GM21526 (cell line): Measurements from ENCODE around the gene CALML5.

ENCODE experiments used
- ATAC-seq: cut with Tn5 transposase; IDR thresholded peaks from one replicate; pipeline ENCODE4 v1.9.1; 2021; ENCODE audit warnings: moderate library complexity; ENCODE audit not compliant: unreplicated experiment, low FRiP score

Gene CALML5

DNA sequence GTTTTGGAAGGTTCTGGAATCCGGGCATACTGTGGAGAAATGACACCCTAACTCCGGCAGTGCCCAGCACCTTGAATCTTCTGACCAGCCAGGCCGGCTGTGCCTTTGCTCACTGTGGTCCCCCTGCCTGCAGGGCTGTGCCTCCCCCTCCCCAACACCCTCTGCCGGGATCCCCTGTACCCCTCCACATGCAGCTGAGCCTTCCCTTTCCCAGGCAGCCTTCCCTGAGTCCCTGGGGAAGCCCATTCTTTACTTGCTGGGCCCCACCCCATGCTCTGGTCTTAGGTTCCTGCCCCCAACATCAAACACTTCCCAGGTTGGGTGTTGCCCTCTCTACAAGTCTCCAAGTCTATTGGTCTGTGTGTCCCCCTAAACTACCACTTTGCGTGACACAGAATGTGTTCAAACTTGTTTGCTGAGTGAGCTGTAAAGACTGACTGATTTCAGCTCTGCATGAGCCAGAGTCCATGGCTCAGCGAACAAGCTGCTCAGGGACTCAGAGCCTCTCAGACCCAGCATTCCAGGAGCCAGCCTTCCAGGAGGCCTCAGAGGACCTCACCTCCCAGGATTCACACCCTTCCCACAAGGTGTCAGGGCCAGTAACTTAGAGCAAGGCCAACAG is 31.6 kb downstream of the CALML5 start:
- no peak for ATAC-seq

DNA sequence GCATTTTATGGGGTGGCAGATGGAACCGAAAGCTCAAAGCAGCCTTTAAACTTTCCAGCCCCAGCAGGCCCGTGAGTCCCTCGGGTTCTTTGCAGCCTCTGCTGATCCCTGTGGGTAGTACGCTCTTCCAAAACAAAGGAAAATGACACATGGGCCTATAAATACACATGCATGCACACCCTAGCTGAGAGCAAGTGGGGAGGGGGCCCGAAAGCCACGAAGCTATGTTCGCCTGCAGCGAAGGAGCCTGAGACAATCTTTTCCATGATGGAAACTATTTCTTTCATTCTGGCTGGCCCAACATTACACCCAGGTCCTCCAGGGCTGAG is 32.2 kb downstream of the CALML5 start:
- no peak for ATAC-seq

DNA sequence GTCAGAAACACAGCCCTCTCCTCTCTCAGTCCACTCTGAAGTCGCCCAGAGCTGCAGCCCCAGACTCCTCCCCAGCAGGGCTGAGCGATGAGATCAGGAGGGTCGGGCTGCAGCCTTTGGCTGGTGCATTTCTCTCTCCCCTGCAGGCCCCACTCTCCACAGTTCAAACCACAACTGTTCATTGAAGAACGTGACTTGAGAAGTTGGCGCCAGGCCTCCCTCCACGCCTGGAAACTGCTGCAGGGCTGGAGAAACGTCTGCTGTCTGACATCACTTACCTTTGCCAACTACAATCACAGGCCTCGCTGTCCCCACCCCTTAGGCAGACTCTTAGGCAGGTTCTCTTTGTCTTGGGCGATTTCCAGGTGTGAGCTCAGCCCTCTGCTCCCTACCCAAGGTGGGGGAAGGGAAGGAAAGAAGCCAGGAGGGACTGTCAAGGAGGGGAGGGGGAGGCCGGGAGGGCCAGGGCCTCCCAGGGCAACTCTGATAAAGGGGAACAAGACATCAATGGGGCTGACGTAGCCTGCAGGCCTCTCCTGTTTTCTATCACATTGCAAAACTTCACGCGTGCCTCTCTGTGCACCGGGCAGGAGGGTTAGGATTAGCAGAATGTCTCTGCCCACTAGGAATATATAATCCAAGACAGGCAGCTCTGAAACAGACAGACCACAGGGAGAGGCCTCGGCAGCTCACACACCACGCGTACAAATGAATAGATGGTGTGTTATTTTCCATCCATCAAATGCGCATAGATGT is 32.7 kb downstream of the CALML5 start:
- no peak for ATAC-seq

DNA sequence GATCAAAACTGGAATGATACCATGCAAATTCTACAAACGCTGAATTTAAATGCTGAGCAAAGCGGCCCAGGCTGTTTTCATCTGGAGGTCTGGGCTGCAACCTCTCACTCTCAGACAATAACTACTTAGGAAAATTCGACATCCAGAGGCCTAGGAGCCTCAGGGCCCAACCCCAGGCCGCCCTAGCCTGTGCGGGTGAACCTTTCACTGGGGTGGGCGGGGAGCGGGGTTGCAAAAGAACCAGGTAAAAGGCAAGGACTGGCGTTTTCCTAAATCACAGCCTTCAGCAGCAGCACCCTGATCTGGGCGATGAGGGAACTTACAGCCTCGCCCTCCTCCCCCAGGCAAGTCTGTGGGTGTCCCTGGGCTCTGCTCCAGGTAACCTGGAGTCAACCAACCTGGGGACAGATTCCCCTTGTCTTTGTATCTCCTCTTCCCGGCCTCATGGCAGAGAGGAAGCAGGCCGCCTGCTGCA is 33.4 kb downstream of the CALML5 start:
- ATAC-seq = no peak

DNA sequence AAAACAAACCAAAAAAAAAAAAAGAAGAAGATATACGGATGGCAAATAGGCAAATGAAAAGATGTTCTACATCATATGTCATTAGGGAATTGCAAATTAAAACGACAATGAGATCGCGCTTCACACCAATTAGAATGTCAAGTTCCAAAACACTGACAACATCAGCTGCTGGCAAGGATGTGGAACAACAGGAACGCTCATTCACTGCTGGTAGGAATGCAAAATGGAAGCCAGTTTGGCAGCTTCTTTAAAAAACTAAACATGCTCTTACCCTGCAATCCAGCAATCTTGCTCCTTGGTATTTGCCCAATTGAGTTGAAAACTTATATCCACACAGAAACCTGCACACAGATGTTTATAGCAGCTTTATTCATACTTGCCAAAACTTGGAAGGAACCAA is 34.8 kb downstream of the CALML5 start:
- ATAC-seq = no peak

DNA sequence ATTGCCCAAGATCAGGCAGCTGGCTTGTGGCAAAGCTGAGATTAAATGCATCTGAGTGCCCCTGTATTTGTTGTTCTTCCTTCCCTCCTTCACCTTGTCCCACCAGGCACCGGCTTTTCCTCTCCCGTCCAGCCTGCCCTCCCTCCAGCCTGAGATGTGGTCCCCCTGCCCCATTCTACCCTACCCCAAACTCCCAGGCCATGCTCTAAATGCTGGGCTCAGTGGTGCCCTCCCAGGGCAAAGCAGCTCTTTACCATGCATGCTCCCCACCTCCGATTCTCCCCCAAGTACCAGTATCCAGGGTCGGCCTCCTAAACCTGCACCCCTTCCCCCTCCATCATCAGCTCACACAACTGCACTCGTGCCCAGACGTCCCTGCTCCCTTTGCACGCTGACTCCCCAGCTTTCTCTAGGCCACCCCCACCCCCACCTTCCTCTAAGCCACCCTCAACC is 36.5 kb downstream of the CALML5 start:
- no peak for ATAC-seq

DNA sequence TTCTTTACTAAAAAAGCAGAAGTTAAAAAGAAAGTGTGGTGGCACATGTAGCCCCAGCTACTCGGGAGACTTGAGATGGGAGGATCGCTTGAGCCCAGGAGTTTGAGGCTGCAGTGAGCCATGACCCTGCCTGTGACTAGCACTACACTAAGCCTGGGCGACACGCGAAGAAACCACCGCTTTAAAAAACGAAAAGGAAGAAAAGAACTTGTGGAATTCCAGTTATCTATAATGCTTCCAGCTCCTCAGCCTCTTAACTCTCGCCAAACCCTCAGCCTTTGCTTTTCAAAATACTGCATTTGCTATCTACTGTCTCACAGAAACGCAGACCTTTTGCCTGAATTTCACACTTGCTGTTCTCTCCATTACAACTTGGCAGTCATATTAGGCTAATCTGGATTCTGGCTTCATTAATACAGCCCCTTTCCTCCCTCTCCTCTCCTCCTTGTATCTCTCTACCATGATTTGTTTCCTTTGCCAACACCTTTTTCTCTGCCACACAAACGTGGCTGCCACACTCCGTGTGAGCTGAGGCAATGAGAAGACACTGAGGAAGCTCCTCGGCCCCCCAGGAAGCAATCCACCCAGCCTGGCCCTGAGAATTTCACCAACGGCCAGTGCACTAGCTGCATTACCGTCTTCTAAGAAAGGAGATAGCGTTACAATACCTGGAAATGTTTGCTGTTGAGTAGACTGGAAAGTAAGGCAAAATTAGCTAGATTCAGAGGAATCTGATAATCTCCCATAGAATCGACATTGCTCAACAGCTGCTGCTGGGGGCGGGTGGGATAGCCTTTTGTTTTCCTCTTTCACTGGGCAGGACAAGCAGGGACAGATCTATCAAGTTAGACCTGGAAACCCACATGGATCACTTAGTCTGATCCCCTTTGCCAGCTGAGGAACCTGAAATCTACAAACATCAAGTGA is 37.2 kb downstream of the CALML5 start:
- no peak for ATAC-seq

DNA sequence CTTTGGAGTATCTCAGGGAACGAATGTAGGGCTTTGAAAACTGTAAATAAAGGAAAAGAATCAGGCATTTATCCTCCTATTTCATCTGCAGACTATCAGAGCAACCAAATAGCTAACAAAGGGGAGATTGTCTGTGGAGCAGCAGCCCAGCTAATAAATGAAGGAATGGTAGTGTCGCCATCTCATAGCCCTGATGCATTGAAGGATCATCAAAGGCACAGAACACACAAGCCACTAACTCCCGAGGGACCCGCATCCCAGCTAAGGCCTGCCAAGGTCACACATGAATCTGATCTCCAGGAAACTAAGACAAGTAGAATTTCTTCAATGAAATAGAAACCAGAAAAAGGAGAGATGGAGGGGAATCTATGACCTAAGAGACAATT is 38.2 kb downstream of the CALML5 start:
- no peak for ATAC-seq

DNA sequence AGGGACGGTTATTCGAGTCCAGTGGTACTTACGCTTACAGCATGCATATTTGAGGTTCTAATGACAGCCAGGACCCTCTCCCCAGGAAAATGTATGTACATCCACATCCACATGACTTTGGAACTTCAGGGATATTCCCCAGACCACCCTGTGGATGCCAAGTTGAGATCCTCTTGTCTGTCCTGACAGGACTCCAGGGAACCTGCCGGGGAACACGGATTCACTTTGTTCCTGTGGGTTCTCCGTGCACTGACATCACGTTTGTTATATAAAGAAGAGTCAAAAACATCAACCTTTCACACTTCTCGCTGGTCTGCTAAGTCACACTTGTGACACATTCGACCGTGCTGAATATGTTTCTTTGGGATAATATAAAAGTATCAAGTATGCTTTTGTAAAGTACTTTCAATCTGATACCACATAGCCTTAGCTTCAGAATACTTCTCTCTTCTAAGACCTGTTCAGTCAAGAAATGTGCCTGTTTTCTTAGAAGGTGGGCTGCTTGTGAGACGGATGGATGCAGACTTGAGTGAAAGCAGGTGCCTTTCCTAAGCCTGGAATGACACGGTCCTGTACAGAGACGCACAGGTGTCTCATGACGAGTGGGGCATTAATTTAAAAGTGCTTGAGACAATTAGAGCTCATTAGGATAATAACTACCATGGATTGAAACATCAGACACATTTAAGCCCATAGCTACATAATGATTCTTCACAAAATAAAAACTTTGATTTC is 38.7 kb downstream of the CALML5 start:
- ATAC-seq = no peak

DNA sequence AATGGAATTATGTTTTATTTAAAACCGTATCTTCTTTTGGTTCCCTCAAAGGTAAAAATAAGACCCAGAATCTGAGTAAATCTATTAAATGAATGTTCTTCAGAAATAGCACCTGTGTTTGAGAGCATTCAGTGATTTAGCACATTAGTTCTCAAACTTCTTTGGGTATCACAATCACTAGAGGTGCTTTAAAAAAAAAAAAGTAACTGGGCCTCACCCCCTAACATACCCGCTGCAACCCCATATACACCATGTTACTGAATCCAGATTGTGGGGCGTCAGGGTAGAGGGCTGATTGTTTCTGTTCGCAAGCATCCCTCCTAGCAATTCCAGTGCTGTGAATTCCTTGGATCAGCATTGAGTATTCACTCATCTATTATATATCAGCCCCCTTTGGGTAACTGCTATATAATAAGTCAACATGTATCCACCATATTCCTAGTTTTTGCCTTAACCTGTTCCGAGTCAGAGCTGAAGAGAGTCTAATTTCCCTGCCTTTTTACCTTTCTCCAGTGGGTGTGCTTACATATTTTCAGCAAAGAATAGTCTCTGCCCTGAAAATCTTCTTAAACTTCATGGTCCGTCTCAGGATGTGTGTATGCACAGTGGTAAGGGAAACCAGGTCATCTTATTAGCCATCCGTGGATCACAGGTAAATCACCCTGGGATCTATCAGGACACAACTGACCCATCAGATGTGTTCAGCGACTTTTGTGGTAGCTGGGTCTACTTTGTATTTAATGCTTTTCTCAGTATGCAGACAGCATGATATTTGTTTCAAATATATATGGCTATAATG is 40.2 kb downstream of the CALML5 start:
- ATAC-seq = no peak

DNA sequence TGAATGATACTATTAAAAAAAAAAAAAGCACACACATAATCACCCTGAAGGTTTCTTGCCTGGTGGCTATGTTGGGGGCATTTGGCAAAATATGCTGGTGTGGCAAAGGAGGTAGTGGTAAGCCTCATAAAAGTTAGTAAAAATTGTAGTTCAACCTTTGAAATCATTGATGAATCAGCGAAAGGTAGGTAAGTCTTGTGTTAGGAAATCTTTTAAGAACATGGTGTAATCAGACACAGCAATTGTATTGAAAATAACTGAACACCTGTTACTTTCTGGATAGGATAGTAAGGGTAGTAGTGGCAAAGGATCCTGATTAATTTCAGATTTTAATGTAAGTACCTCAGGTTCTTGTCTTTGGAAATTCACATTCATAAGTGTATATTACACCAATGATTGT is 40.9 kb downstream of the CALML5 start:
- ATAC-seq = no peak

DNA sequence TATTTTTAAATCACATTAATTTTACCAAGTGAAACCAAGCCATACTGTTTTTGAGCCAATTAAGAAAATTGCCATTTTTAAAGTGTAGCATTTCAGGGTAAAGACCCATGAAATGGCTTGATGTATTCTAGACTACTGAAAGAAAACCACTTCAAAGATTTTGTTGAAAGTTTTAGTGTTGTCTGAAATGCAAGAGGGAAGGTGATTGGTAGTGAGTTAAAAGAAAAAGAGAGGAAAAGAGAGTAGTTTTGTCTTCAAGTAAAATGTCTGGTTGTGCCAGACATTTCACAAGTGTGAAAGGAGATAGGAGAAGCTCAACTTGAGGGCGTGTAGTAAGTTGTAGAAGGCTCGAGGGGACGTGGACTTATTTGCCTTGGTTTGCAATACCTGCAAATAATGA is 41.6 kb downstream of the CALML5 start:
- no peak for ATAC-seq

DNA sequence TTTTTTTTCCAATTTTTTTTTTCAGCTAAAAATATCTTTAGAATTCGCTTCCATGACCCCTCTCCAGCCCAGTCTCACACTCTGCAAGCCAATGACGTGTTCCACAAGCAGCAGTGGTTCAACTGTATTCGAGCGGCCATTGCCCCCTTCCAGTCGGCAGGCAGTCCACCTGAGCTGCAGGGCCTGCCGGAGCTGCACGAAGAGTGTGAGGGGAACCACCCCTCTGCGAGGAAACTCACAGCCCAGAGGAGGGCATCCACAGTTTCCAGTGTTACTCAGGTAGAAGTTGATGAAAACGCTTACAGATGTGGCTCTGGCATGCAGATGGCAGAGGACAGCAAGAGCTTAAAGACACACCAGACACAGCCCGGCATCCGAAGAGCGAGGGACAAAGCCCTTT is 42.8 kb downstream of the CALML5 start:
- no peak for ATAC-seq

DNA sequence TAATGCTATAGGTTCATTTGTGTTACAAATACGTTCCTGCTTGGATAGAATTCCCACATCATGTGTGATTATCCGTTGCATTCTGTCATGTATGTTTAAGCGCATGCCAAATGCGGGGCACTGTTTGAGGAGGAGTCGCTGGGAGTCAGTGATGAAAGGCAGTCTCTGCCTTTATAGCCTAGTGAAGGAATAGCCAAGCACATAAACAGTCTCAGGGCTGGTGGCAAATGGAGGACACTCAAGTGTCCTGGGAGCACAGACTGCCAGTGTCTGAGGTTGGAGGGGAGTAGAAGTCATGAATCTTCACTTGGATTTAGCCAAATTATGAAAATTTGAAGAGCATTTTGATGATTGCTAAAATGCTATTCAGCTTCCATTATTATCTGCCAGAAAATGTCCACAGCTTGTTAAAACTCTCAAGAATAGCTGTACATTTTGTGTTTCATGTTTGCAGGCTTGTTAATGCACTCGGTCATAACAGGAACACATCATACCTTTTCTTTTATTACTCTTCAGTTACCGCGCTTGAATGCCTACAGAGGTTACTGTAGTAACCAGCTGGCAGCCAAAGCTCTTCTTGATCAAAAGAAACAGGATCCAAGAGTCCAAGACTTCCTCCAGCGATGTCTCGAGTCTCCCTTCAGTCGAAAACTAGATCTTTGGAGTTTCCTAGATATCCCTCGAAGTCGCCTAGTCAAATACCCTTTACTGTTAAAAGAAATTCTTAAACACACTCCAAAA is 45.5 kb downstream of the CALML5 start:
- no peak for ATAC-seq

DNA sequence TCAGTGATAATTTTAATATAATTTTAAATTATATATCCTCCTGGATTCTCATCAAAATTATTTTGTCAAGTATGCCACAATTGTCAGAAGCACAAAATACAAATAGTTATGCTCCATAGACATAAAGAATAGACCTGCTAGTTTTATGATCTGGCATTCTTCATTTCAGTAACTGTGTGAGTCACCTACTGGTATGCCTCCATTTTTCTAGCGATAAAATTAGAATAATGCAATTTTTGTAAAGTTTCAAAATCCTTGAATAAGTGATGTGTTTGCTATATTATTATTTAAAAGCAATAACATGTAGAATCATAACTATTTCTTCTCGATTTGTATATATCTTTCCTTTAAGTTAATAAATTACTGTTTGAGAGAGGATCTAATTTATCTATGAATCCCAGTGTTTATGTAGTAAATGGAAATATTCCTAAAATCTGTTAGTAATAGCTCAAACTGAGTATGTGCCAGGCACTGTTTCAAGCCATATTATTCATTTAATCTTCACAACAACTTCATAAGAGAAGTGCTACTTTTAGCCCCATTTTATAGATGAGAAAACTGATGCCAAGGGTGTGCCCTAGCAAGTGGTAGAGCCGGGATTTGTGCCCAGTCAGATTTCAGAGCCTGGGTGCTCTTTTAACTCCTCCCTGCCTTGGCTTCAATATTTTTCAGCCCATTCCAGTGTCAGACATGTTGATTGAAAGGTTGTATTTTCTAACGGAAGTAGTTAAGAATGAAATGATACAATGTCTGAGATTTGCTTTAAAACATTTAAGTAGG is 48.6 kb downstream of the CALML5 start:
- ATAC-seq = no peak

DNA sequence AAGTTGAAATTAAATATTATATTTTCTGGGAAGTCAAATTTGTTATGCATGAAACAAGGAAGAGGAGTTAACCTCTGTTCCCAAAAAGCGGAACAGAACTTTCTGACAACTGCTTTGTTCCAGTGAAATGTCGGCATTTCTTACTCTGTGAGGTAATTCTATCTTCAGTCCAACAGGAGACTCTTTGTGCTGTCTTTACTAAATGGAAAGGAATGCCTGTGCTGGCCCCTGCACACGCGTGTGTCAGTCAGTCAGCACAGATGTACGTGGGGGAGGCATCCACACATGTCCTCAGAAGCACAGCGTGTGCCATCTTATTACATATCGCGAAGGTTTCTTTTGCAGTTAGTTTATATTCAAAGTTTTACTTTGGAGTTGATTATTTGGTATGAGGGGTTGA is 49.5 kb downstream of the CALML5 start:
- ATAC-seq = no peak

DNA sequence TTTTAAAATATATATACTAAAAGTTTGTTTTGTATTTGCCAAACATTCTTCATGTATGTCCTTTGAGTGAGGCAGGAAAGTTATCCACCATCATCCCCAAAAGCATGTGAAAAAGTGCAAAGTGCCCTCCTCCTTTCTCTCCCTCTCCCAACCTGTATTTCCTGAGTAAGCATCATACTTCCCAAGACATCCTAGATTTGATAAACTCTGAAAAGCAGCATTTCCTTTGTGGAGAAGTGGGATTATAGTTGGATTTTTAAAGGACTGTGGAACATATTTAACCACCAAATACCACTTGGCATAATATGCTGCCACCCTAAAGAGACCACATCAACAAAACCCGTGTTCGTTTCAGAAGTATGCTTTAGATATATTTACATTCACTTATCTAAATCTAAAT is 50.1 kb downstream of the CALML5 start:
- ATAC-seq = no peak
